HepG2 (cell line): ENCODE results near the gene SH3PXD2A. TPM values are rescaled to one million over a fixed set of nuclear protein-coding genes. Genes with fewer than 3 reads are reported as not detected.

ENCODE experiments used
- BRCA1 ChIP-seq: sonication (generic); formaldehyde crosslinking; IDR thresholded peaks from 2 replicates; pipeline ENCODE4 v1.4.0; 2020; ENCODE audit warnings: missing genetic modification reagents
- E2F5 ChIP-seq: sonication (generic); formaldehyde crosslinking; conservative IDR thresholded peaks from 2 replicates; pipeline ENCODE4 v1.4.0; 2020; ENCODE audit warnings: missing genetic modification reagents
- FIP1L1 ChIP-seq: fragments of 200-400 bp; formaldehyde crosslinking; IDR thresholded peaks from 2 replicates; pipeline ENCODE4 v1.6.1; 2018; ENCODE audit warnings: low read depth, mild to moderate bottlenecking, low read length, moderate library complexity, borderline replicate concordance; ENCODE audit not compliant: insufficient read depth
- JUNB ChIP-seq: sonication (generic); formaldehyde crosslinking; IDR thresholded peaks from 2 replicates; pipeline ENCODE4 v1.8.0; 2022; ENCODE audit warnings: missing genetic modification reagents, mild to moderate bottlenecking, borderline replicate concordance
- ZNF274 ChIP-seq: sonication (generic); formaldehyde crosslinking; IDR thresholded peaks from 2 replicates; pipeline ENCODE4 v1.5.1; 2020; ENCODE audit warnings: mild to moderate bottlenecking, missing genetic modification reagents
- polyA plus RNA-seq, 8 experiments: library from polyadenylated mRNA; depleted of rRNA in 3 of 8; stranded (reverse) in 7 of 8; unstranded in 1 of 8; fragments of >200 nt; fragmentation: Illumina TruSeq in 4 of 8; extraction: Trizol in 4 of 8; gene quantifications; 2 replicates each; pipeline versions ENCODE4 v1.2.1 to v1.2.3, GENCODE V29; 2011 to 2016; ENCODE audit warnings: low read depth in 4 of 8, missing spikeins in 1 of 8, mixed read lengths in 1 of 8; ENCODE audit not compliant: insufficient read depth in 1 of 8
- total RNA-seq, 5 experiments: library from RNA; depleted of rRNA; stranded (reverse); fragments of >200 nt; fragmentation: Illumina TruSeq; extraction: Trizol; gene quantifications; 2 replicates each; pipeline ENCODE4 v1.2.3, GENCODE V29; 2016; ENCODE audit warnings: low read depth in 1 of 5
- TF ChIP-seq, protein P1 (sequence below): sonication (generic); formaldehyde crosslinking; IDR thresholded peaks from 2 replicates; pipeline ENCODE4 v1.4.0; 2020; ENCODE audit warnings: missing genetic modification reagents
- TF ChIP-seq, protein P2 (sequence below): sonication (generic); formaldehyde crosslinking; IDR thresholded peaks from 2 replicates; pipeline ENCODE4 v1.4.0; 2020; ENCODE audit warnings: missing genetic modification reagents, borderline replicate concordance
- TF ChIP-seq, protein P3 (sequence below): sonication (generic); formaldehyde crosslinking; IDR thresholded peaks from 2 replicates; pipeline ENCODE4 v1.5.0; 2020; ENCODE audit warnings: missing genetic modification reagents

Gene SH3PXD2A
- total and polyA plus RNA-seq, 2 of the 13 experiments (the other 11 are each of a cell fraction or from before 2014, with no cell fraction given) = 11.1 to 11.3 TPM

GRCh38 chr10:103599211-103599610 lies 256.2 kb downstream of the SH3PXD2A start (continued):
- TF ChIP-seq ZNF274 (CRISPR knock-in tag) (no peak), E2F5 (no peak), BRCA1 (CRISPR knock-in tag) (no peak), FIP1L1 (no peak), JUNB (no peak)
- TF ChIP-seq, protein P1, sequence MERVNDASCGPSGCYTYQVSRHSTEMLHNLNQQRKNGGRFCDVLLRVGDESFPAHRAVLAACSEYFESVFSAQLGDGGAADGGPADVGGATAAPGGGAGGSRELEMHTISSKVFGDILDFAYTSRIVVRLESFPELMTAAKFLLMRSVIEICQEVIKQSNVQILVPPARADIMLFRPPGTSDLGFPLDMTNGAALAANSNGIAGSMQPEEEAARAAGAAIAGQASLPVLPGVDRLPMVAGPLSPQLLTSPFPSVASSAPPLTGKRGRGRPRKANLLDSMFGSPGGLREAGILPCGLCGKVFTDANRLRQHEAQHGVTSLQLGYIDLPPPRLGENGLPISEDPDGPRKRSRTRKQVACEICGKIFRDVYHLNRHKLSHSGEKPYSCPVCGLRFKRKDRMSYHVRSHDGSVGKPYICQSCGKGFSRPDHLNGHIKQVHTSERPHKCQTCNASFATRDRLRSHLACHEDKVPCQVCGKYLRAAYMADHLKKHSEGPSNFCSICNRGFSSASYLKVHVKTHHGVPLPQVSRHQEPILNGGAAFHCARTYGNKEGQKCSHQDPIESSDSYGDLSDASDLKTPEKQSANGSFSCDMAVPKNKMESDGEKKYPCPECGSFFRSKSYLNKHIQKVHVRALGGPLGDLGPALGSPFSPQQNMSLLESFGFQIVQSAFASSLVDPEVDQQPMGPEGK = no peak
- TF ChIP-seq, protein P2, sequence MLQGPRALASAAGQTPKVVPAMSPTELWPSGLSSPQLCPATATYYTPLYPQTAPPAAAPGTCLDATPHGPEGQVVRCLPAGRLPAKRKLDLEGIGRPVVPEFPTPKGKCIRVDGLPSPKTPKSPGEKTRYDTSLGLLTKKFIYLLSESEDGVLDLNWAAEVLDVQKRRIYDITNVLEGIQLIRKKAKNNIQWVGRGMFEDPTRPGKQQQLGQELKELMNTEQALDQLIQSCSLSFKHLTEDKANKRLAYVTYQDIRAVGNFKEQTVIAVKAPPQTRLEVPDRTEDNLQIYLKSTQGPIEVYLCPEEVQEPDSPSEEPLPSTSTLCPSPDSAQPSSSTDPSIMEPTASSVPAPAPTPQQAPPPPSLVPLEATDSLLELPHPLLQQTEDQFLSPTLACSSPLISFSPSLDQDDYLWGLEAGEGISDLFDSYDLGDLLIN (CRISPR knock-in tag) = no peak
- TF ChIP-seq, protein P3, sequence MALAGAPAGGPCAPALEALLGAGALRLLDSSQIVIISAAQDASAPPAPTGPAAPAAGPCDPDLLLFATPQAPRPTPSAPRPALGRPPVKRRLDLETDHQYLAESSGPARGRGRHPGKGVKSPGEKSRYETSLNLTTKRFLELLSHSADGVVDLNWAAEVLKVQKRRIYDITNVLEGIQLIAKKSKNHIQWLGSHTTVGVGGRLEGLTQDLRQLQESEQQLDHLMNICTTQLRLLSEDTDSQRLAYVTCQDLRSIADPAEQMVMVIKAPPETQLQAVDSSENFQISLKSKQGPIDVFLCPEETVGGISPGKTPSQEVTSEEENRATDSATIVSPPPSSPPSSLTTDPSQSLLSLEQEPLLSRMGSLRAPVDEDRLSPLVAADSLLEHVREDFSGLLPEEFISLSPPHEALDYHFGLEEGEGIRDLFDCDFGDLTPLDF (CRISPR knock-in tag) = no peak
